Mucosa of rectum (tissue), 2 donors: ENCODE measurements around the gene BHLHE23.

Experiments
- H3K27ac ChIP-seq, 2 donors: one replicate each; pipeline ENCODE4 v1.7.0; 2013; ENCODE audit warnings: inconsistent platforms in 2 of 2, low read depth in 2 of 2, low read length in 2 of 2
- H3K27me3 ChIP-seq, 2 donors: one replicate each; pipeline ENCODE4 v1.7.0; 2013; ENCODE audit warnings: low read length in 2 of 2; ENCODE audit not compliant: control insufficient read depth in 2 of 2, insufficient read depth in 2 of 2
- H3K36me3 ChIP-seq, 2 donors: one replicate each; pipeline ENCODE4 v1.7.0; 2013; ENCODE audit warnings: low read length in 2 of 2; ENCODE audit not compliant: control insufficient read depth in 2 of 2, insufficient read depth in 2 of 2
- H3K4me1 ChIP-seq, 2 donors: one replicate each; pipeline ENCODE4 v1.7.0; 2013; ENCODE audit warnings: low read length in 2 of 2, mild to moderate bottlenecking in 1 of 2; ENCODE audit not compliant: control insufficient read depth in 2 of 2, insufficient read depth in 2 of 2
- H3K4me3 ChIP-seq, 2 donors: one replicate each; pipeline ENCODE4 v1.7.0; 2013; ENCODE audit warnings: low read length in 2 of 2
- H3K9ac ChIP-seq, 2 donors: one replicate each; pipeline ENCODE4 v1.7.0; 2013; ENCODE audit warnings: low read length in 2 of 2, low read depth in 1 of 2, mild to moderate bottlenecking in 1 of 2
- H3K9me3 ChIP-seq, 2 donors: one replicate each; pipeline ENCODE4 v1.7.0; 2013; ENCODE audit warnings: low read length in 2 of 2; ENCODE audit not compliant: control insufficient read depth in 2 of 2
- donor health status: healthy.
- donor health status: Normal muscosa, but diverticular disease.

The BHLHE23 gene

DNA sequence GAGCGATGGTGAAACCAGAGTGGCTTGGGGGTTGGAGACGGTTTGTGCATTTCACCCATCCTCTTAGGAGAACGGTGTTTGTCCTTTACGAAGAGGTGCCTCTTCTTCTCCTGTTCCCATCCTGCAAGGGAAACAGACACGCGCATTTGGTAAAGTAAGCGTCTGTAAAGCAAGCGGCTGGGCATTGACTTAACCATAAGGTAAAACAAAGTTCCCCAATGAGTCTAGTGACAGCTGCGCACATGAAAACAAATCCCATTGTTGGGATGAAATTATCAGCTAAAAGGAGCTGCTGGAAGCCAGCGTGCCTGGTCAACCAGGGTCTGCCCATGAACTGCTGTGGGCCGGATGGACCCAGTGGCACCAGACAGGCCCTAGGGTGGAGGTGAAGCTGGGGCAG, 5.8 kb downstream of the BHLHE23 start:
- Histone ChIP-seq H3K36me3 (no peaks in the 10 kb centered on the region), H3K9ac (no peak overlapping the region), H3K4me3 (no peak overlapping the region), H3K27me3 (peaks cover 28 to 53% of the 10 kb centered on the region in 2 donors), H3K27ac (no peak overlapping the region), H3K4me1 (no peaks in the 10 kb centered on the region), H3K9me3 (no peaks in the 10 kb centered on the region)

DNA sequence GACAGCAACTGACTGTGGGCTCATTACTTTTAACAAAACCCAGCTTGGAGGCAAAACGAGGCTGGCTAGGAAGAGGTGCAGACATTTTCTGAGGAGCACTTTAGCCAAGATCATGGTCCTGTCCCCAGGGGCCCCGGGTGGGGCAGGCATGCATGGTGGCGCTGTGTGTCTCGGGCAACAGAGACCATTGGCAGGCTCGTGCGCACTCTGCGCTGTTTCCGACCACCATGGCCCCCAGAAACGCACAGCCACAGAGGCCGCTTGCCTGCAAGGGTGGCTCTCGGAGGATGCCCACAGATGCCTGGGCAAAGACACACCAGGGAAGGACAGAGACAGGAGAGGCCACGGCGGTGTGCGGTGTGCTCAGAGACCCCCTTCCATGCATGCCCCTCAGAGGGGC, 6.7 kb downstream of the BHLHE23 start:
- Histone ChIP-seq H3K36me3 (no peaks in the 10 kb centered on the region), H3K27me3 (peaks cover 32 to 48% of the 10 kb centered on the region in 2 donors), H3K9ac (no peak overlapping the region), H3K4me3 (no peak overlapping the region), H3K9me3 (no peaks in the 10 kb centered on the region), H3K27ac (no peak overlapping the region), H3K4me1 (no peaks in the 10 kb centered on the region)

DNA sequence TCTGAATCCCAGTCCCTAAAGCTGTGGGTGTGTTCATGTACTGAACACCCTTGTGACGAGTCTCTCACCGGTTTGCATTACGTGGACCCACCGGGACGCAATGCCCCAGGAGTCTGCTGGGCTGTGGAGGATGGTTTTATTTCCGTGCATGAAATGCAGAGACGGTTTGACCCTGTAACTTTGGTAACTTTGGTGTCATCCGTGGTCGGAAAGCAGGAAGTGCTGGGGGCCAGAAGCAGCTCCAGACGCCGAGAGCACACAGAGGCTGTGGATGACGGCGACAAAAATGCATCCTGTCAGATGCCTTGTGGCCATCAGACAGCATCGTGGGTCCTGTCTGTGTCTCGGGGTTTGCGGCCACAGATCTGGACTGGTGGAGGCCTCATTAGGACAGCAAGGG, 7.2 kb downstream of the BHLHE23 start:
- no peak overlapping the region for H3K27ac ChIP-seq
- no peaks in the 10 kb centered on the region for H3K4me1 ChIP-seq
- no peak overlapping the region for H3K9ac ChIP-seq
- no peaks in the 10 kb centered on the region for H3K36me3 ChIP-seq
- H3K27me3 ChIP-seq, result peaks cover 29 to 44% of the 10 kb centered on the region in 2 donors
- H3K9me3 ChIP-seq, result no peaks in the 10 kb centered on the region
- no peak overlapping the region for H3K4me3 ChIP-seq

DNA sequence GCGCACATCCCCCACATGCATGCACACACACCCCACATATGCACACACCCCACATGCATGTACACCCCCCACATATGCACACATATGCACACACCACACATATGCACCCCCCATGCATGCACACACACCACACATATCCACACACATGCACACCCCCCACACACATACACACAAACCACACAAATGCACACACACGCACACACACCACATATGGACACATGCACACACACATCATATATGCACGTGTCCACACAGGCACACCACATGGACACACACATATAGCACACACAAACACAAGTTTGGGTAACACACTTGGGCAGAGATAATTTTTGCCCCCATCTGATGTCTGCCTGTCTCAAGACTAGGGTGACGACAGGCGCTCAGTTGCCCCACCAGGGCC, 8.3 kb downstream of the BHLHE23 start:
- Histone ChIP-seq H3K9me3 (no peaks in the 10 kb centered on the region), H3K4me3 (no peak overlapping the region), H3K36me3 (no peaks in the 10 kb centered on the region), H3K4me1 (no peaks in the 10 kb centered on the region), H3K27me3 (peaks cover 23 to 37% of the 10 kb centered on the region in 2 donors), H3K9ac (no peak overlapping the region), H3K27ac (no peak overlapping the region)

DNA sequence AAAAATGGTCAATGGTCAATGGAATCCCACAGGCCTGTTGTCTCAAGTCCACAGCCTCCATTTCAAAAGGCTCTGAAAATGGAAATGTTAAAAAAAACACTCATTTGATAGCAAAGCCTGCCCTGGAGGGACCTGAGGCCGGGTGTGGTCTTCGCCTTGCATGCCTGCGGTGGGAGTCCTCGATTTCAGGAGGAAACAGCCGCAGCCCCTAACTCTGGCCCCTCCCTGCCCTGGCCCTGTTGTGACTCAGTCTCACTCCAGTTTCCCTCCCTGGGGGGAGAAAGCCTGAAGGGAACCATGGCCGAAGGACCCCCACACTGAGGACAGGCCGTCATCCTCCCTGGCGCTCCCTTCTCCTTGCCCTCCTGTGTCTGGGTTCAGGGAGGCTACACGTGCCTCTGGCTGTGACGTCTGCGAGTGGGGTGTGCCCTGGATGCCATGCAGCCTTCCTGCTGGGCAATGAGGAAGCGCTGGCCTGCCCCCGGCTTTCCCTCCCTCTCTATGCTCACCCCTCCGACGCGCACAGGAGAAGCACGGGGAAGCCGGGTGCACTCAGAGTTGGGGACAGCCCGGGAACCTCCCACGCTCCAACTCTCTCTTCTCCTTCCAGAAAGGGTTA, 9.2 kb downstream of the BHLHE23 start:
- Histone ChIP-seq H3K4me1 (no peaks in the 10 kb centered on the region), H3K9ac (no peak overlapping the region), H3K27ac (no peak overlapping the region), H3K4me3 (no peak overlapping the region), H3K9me3 (no peaks in the 10 kb centered on the region), H3K27me3 (peaks cover 19 to 29% of the 10 kb centered on the region in 2 donors), H3K36me3 (no peaks in the 10 kb centered on the region)

DNA sequence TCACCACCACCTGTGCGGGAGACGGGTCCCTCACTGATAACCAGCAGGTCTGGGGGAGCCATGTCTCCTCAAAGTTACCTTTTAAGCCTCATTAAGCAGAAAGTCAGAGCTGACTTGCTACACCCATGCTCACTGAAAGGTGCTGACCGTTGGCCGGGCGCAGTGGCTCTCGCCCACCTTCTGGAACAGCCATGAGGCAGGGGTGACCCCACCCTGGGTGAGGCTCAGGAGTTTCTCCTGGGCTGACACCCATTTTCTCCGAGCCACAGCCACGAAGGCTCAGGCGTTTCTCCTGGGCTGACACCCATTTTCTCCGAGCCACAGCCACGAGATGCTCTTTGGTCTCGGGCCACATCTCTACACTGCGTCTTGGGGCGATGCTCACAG, 10.2 kb downstream of the BHLHE23 start:
- Histone ChIP-seq H3K27ac (no peak overlapping the region), H3K4me3 (no peak overlapping the region), H3K4me1 (no peaks in the 10 kb centered on the region), H3K9me3 (no peaks in the 10 kb centered on the region), H3K27me3 (peaks cover 23 to 29% of the 10 kb centered on the region in 2 donors), H3K9ac (no peak overlapping the region), H3K36me3 (no peaks in the 10 kb centered on the region)

DNA sequence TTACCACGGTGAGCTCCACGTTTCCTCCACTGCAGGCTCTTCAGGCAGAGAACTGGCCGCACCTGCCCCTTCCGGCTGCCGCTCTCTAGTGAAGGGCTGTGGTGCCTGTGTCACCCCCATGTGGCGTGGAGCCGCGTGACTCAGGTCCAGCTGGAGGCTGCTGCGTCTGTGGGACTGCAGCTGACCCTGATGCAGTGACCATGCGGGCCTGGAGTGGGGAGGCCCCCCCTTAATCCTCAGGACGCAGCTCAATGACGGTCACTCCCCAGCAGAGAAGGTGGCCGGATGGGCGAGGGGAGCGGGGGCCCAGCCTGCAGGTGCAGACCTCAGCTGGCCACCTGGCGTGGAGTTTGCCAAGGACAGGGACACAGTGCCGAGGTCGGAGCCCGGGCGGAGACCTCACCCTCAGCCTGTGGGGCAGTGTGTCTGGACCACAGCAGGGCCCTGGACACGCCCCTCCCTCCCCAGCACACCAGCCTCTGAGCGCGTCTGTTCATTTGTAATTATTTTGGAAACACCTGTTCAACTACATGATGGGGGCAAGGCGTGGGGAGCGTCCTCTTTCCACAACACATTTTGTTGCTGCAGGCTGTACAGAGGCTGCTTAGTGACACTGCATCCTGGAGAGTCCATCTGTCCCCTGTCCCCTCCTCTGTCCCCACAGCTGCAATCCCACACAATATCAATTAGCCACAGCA, 10.7 kb downstream of the BHLHE23 start:
- H3K27me3 ChIP-seq, result peaks cover 23 to 29% of the 10 kb centered on the region in 2 donors
- H3K9me3 ChIP-seq, result no peaks in the 10 kb centered on the region
- H3K4me1 ChIP-seq, result no peaks in the 10 kb centered on the region
- no peak overlapping the region for H3K9ac ChIP-seq
- H3K27ac ChIP-seq, result no peak overlapping the region
- no peak overlapping the region for H3K4me3 ChIP-seq
- H3K36me3 ChIP-seq, result no peaks in the 10 kb centered on the region

DNA sequence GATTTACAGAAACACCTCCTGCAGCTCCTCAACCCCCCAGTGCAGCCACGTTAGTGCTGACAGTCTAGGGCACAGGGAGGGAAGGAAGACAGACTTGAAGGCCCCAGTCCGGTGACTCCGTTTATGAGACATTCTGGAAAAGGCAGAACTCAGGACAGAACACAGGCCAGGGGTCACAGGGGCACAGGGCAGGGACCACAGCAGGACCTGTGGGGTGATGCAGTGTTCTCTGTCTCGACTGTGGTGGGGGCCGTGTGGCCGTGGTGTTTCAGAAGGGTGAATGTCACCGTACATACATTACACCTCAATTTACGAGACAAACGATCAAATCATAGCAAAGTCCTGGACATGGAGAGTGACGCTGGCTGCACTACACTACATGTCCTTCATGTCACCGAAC, 11.3 kb downstream of the BHLHE23 start:
- H3K4me1 ChIP-seq, result no peaks in the 10 kb centered on the region
- H3K27ac ChIP-seq, result no peak overlapping the region
- no peaks in the 10 kb centered on the region for H3K36me3 ChIP-seq
- H3K9ac ChIP-seq, result no peak overlapping the region
- H3K27me3 ChIP-seq, result peaks cover 23 to 29% of the 10 kb centered on the region in 2 donors
- no peak overlapping the region for H3K4me3 ChIP-seq
- no peaks in the 10 kb centered on the region for H3K9me3 ChIP-seq

DNA sequence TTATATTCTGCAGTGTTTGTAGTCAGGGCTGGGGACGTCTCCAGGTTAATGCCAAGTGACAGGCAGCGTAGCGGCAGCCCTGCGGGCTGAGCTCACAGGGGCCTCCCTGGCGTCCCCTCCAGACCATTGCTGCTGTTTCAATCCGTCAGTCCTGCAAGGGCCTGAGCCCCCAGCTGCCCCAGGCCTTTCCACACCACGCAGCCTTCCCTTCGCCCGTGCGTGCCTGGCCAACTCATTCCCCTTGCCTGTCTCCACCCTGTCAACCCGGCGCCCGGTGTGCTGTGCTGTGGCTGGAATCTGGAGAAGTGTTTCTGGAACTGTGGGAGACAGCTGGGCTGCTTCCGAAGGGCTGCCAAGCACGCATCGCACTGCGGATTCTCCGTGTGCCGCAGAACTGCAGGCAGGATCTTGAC, 11.9 kb downstream of the BHLHE23 start:
- Histone ChIP-seq H3K4me3 (no peak overlapping the region), H3K9ac (no peak overlapping the region), H3K27me3 (peaks cover 19 to 26% of the 10 kb centered on the region in 2 donors), H3K4me1 (no peaks in the 10 kb centered on the region), H3K27ac (no peak overlapping the region), H3K9me3 (no peaks in the 10 kb centered on the region), H3K36me3 (no peaks in the 10 kb centered on the region)

DNA sequence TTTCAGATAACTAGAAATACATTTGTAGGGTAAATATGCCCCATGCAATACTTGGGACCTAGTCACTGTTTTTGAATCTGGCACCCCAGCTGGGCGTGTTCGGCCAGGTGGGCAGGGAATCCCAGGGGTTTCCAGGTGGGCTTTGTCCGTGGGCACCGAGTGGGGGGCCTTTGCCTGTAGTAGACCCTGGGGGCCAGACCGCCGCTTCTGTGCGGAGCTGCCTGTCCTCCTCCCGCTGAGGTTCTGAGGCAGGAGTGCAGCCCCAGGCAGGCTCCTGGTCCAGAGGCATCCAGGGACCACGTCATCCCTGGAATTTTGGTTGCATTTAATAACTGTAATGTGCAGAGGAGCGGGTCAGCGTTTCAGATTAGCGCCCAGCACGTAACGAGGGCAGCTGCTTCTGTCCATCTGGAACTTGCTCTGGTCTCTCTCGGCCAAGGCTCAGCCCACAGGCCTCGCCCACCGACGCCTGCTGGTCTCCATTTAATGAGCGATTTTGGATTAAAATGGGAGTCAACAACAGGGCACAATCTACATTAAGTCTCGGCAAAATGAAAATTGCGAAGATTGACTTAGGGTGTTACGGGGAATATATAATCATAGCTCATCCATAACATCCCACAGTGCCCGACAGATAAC, 12.8 kb downstream of the BHLHE23 start:
- Histone ChIP-seq H3K4me1 (no peaks in the 10 kb centered on the region), H3K4me3 (no peak overlapping the region), H3K9ac (no peak overlapping the region), H3K27ac (no peak overlapping the region), H3K9me3 (no peaks in the 10 kb centered on the region), H3K27me3 (peaks cover 19 to 25% of the 10 kb centered on the region in 2 donors), H3K36me3 (no peaks in the 10 kb centered on the region)
